GM19193 (cell line): ENCODE results near the gene ZNF441.

Experiments used
- POLR2A ChIP-seq: IDR thresholded peaks from 4 replicates; pipeline ENCODE4 v1.6.1; 2011; ENCODE audit not compliant: insufficient read depth, insufficient read length; ENCODE audit errors: extremely low read depth

Gene ZNF441

GRCh38 chr19:11763611-11764010, 3.2 kb upstream of the ZNF441 start:
- no peak for TF ChIP-seq POLR2A

- peak; percentile 59 for TF ChIP-seq POLR2A
Observed at GRCh38 chr19:11767633-11768133, 883 bp downstream of the ZNF441 start.

GRCh38 chr19:11769995-11770394, 3.2 kb downstream of the ZNF441 start:
- TF ChIP-seq POLR2A: no peak

GRCh38 chr19:11780431-11781020, 13.7 kb downstream of the ZNF441 start:
- TF ChIP-seq POLR2A: no peak

- no peak for TF ChIP-seq POLR2A
Observed at GRCh38 chr19:11781295-11782057, 14.7 kb downstream of the ZNF441 start.

- no peak for TF ChIP-seq POLR2A
Observed at GRCh38 chr19:11783767-11784166, 17.0 kb downstream of the ZNF441 start.

GRCh38 chr19:11784356-11784755, 17.6 kb downstream of the ZNF441 start:
- no peak for TF ChIP-seq POLR2A

GRCh38 chr19:11787536-11787935, 20.7 kb downstream of the ZNF441 start:
- TF ChIP-seq POLR2A: no peak

- no peak for TF ChIP-seq POLR2A
Observed at GRCh38 chr19:11792942-11793341, 26.1 kb downstream of the ZNF441 start.

GRCh38 chr19:11797491-11797890, 30.7 kb downstream of the ZNF441 start:
- TF ChIP-seq POLR2A: no peak

GRCh38 chr19:11798391-11799330, 31.9 kb downstream of the ZNF441 start, which contains the start of gene ZNF491:
Gene ZNF491, plus strand, starts transcription at chr19:11798523. Its CDS starts 7,431 bp downstream, at chr19:11805954.
- TF ChIP-seq POLR2A: peak; percentile 51

GRCh38 chr19:11806354-11807098, 39.7 kb downstream of the ZNF441 start:
- TF ChIP-seq POLR2A: no peak

GRCh38 chr19:11807099-11807380, 40.2 kb downstream of the ZNF441 start:
- no peak for TF ChIP-seq POLR2A

GRCh38 chr19:11813703-11814028, 46.9 kb downstream of the ZNF441 start:
- no peak for TF ChIP-seq POLR2A
